Measurements from ENCODE around the gene ADGRL3.
"Not testable (repeated sequence)": the region's sequence is repeated elsewhere in the genome, so short reads cannot be mapped to it uniquely, and the experiment has no call there.

Gene ADGRL3

DNA sequence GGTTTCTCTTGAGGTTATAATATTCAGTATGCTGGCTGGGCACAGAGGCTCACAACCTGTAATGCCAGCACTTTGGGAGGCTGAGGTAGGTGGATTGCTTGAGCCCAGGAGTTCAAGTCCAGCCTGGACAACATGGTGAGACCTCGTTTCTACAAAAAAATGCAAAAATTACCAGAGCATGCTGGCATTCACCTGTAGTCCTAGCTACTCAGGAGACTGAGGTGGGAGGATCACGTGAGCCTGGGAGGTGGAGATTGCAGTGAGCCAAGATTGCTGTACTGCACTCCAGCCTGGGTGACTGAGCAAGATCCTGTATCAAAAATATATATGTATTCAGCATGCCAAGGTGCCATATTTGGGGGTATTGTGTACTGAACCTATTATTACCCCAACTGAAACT lies 552.5 kb downstream of the ADGRL3 start:
- DNase-seq (ENCODE audit: low read depth, low spot score): no peak

GRCh38 chr4:61753739-61754138 lies 553.6 kb downstream of the ADGRL3 start:
- DNase-seq (ENCODE audit: low read depth, low spot score): no peak

- not testable (repeated sequence) for DNase-seq (ENCODE audit: low read depth, low spot score)
Measured at GRCh38 chr4:61756937-61757336, 556.8 kb downstream of the ADGRL3 start.

DNA sequence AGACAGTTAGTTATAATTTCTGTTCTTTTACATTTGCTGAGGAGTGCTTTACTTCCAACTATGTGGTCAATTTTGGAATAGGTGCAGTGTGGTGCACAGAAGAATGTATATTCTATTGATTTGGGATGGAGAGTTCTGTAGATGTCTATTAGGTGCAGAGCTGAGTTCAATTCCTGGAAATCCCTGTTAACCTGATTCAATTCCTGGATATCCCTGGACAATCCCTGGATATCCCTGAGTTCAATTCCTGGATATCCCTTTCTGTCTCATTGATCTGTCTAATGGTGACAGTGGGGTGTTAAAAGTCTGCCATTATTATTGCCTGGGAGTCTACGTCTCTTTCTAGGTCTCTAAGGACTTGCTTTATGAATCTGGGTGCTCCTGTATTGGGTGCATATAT lies 557.9 kb downstream of the ADGRL3 start:
- DNase-seq (ENCODE audit: low read depth, low spot score): not testable (repeated sequence)

DNA sequence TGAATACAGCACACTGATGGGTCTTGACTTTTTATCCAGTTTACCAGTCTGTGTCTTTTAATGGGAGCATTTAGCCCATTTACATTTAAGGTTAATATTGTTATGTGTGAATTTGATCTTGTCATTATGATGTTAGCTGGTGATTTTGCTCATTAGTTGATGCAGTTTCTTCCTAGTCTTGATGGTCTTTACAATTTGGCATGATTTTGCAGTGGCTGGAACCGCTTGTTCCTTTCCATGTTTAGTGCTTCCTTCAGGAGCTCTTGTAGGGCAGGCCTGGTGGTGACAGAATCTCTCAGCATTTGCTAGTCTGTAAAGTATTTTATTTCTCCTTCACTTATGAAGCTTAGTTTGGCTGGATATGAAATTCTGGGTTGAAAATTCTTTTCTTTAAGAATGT lies 558.5 kb downstream of the ADGRL3 start:
- DNase-seq (ENCODE audit: low read depth, low spot score): not testable (repeated sequence)

DNA sequence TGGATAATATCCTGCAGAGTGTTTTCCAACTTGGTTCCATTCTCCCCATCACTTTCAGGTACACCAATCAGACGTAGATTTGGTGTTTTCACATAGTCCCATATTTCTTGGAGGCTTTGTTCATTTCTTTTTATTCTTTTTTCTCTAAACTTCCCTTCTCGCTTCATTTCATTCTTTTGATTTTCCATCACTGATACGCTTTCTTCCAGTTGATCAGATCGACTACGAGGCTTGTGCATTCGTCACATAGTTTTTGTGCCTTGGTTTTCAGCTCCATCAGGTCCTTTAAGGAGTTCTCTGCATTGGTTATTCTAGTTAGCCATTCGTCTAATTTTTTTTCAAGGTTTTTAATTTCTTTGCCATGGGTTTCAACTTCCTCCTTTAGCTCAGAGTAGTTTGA lies 559.1 kb downstream of the ADGRL3 start:
- DNase-seq (ENCODE audit: low read depth, low spot score): not testable (repeated sequence)

DNA sequence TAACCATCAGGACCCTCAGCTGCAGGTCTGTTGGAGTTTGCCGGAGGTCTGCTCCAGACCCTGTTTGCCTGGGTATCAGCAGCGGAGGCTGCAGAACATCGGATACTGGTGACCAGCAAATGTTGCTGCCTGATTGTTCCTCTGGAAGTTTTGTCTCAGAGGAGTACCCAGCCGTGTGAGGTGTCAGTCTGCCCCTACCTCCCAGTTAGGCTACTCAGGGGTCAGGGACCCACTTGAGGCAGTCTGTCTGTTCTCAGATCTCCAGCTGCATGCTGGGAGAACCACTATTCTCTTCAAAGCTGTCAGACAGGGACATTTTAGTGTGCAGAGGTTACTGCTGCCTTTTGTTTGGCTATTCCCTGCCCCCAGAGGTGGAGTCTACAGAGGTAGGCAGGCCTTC lies 559.8 kb downstream of the ADGRL3 start:
- not testable (repeated sequence) for DNase-seq (ENCODE audit: low read depth, low spot score)

DNA sequence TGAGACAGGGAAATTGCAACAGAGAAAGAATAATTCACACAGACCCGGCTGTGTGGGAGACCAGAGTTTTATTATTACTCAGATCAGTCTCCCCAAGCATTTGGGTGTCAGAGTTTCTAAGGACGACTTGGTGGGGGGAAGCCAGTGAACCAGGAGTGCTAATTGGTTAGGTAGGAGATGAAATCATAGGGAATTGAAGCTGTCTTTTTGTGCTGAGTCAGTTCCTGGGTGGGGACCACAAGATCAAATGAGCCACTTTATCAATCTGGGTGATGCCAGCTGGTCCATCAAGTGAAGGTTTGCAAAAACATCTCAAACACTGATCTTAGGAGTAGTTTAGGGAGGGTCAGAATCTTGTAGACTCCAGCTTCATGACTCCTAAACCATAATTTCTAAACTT lies 560.7 kb downstream of the ADGRL3 start:
- DNase-seq (ENCODE audit: low read depth, low spot score): no peak

DNA sequence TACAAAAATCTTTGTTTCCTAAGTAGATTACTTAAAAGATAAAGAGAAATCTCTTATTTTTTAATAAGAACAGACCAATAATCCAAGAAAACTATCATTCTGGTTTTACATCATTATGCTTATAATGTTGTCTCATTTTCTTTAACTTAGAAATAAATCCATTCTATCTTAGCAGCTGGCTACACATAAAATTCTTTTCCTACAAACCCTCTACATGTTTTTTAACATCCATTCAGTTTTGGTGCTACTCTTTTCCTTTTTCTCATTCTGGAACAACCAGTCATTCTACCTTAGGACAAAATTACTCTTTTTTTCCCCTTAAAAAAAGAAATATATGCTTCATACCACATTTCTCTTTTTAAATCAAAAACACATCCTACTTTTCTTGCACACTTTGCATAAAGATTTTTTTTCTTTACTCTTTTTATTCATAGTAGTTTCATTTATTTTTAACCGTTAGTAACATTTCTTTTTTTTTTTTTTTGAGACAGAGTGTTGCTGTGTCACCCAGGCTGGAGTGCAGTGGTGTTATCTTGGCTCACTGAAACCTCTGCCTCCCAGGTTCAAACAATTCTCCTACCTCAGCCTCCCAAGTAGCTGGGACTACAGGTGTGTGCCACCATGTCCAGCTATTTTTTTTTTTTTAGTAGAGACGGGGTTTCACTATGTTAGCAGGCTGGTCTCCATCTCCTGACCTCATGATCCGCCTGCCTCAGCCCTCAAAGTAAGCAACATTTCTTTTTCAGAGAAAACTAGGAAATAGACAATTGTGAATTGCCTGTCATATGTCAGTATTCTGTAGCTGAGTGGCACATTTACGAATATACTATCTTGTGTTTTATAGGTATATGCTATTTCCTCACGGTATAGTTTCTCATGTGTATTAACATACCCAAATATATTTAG lies 562.8 kb downstream of the ADGRL3 start:
- DNase-seq (ENCODE audit: low read depth, low spot score): no peak

- no peak for DNase-seq (ENCODE audit: low read depth, low spot score)
Measured at GRCh38 chr4:61763682-61764081, 563.6 kb downstream of the ADGRL3 start.

DNA sequence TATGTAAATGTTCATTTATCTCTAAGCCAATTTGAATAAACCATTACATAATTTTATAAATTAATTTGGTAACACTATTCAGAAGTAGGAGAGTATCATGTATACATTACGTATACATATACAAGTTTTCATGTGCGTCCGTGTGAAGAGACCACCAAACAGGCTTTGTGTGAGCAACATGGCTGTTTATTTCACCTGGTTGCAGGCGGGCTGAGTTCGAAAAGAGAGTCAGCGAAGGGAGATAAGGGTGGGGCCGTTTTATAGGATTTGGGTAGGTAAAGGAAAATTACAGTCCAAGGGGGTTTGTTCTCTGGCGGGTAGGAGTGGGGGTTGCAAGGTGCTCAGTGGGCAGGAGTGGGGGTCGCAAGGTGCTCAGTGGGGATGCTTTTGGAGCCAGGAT lies 564.0 kb downstream of the ADGRL3 start:
- DNase-seq (ENCODE audit: low read depth, low spot score): not testable (repeated sequence)

- not testable (repeated sequence) for DNase-seq (ENCODE audit: low read depth, low spot score)
Measured at GRCh38 chr4:61769444-61770167, 569.5 kb downstream of the ADGRL3 start.

GRCh38 chr4:61770456-61770855 lies 570.3 kb downstream of the ADGRL3 start:
- no peak for DNase-seq (ENCODE audit: low read depth, low spot score)

DNA sequence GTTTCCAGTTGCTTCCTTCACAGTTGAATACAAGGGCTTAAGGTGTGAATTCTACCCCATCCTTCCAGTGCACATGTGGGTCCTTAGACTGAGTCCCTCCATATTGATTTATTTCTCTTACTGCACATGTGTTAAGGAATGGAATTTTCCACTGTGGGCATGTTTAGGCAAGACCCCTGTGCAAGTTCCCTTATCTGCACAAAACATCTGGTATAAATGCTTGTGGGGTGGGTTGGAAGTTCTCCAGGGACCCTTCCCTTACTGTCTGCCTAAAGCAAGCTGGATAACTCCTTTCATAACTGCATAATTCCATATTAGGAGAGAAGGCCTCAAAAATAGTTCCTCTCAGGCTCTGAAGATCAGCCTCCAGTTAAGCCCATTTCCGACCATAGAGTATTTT lies 570.9 kb downstream of the ADGRL3 start:
- DNase-seq (ENCODE audit: low read depth, low spot score): no peak

- DNase-seq (ENCODE audit: low read depth, low spot score): no peak
Measured at GRCh38 chr4:61772126-61772525, 572.0 kb downstream of the ADGRL3 start.

DNA sequence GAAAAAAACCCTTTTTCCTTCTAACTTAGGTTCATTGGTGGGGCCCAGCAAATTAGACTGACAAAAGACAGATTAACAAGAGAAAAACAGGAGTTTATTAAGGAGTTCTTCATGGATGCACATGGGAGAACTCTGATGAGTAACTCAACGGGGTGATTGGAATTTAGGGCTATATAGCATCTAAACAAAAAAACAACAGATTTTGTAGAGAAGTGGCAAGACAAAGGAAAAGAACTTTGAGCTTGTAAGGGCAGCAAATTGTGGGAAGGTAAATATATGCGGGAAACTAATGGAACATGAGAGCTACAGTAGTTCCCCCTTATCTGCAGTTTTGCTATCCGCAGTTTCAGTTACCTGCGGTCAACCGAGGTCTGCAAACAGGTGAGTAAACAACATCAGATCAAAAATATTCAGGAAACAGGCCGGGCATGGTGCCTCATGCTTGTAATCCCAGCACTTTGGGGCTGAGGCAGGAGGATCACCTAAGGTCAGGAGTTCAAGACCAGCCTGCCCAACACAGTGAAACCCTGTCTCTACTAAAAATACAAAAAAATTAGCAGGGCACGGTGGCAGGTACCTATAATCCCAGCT lies 573.6 kb downstream of the ADGRL3 start:
- DNase-seq (ENCODE audit: low read depth, low spot score): no peak

GRCh38 chr4:61782133-61782532 lies 582.0 kb downstream of the ADGRL3 start:
- DNase-seq (ENCODE audit: low read depth, low spot score): no peak

DNA sequence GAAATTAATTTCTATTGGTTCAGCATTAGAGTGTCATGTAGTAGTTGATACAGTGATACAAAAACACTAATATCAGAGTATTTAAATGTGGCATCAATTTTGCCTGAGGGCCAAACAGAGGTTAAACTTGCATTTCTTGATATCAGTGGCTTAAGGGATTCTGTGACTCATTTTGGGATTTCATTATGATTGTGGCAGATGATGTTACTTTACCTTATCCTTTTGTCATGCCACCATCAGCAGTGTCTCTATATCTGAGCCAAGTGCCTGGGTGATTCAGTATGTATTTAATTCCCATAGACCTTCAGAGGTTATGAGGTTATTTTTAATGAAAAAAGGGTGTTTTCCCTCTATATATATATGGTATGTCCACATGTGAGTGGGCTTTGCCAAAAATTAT lies 582.9 kb downstream of the ADGRL3 start:
- DNase-seq (ENCODE audit: low read depth, low spot score): no peak

DNA sequence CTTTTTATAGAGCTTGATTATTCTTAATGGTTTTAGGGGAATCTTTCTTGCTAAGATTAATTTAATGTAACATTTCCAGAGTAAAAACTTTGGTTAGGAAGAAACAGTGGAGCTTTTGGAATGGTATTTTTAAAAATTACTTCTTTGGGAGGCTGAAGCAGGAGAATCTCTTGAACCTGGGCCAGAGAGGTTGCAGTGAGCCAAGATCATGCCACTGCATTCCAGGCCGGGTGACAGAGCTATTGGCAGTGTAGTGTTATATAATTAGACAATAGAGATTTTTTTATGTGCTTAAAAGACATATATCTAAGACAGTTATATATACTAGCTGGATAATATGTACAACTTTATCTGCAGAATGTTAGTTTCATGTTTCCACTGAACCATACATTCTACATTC lies 585.6 kb downstream of the ADGRL3 start:
- DNase-seq (ENCODE audit: low read depth, low spot score): no peak

DNA sequence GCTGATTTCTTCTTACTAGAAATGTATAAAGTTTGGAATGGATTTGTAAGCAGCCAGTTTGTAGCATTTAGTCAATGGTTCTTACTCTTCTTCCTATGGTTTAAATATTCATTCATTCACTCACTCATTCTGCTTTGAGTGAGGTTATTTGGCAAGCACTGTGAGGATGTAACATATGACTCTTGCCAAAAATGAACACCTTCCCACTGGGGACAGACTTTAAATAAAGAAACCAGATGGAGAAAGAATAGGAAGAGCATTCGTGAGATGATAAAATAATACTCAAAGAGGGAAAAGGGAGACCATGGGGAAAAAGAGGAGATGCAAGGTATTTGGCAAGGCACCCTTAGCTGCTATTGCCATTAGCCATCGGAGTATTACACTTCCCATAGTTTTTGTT lies 586.1 kb downstream of the ADGRL3 start:
- DNase-seq (ENCODE audit: low read depth, low spot score): no peak

GRCh38 chr4:61795998-61796397 lies 595.9 kb downstream of the ADGRL3 start:
- no peak for DNase-seq (ENCODE audit: low read depth, low spot score)

DNA sequence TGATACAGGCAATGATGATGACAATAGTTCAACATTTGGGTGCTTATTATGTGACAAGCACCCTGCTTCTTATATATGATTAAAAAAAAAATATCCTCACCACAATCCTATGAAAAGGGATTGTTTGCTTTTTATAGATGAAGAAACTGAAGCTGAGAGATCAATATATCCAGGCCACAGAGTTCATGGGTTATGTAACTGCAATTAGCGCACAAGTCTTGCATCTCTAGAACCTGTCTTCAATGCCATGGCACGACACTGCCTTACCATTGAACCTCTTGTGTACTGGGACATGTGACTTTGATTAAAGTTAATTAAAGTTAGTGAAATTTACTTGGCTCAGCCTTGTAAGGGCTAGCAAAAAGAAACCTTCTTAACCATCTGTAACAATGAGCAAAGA lies 599.7 kb downstream of the ADGRL3 start:
- DNase-seq (ENCODE audit: low read depth, low spot score): no peak

GRCh38 chr4:61805227-61805626 lies 605.1 kb downstream of the ADGRL3 start:
- DNase-seq (ENCODE audit: low read depth, low spot score): no peak
